ENCODE results near the gene CPNE9.

DNA sequence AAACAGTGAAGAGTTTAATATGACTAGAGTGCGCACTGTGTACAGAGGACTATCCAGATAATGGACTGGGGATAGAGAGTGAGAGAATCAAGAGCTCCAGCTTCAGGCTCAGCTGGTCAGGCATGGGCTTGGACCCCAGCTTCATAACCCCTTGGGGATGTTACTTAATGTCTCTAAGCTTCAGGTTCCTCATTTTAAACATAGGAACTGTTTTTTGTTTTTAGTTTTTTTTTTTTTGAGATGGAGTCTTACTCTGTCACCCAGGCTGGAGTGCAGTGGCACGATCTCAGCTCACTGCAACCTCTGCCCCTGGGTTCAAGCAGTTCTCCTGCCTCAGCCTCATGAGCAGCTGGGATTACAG is 18.0 kb downstream of the CPNE9 start:
- TF ChIP-seq, protein P1, sequence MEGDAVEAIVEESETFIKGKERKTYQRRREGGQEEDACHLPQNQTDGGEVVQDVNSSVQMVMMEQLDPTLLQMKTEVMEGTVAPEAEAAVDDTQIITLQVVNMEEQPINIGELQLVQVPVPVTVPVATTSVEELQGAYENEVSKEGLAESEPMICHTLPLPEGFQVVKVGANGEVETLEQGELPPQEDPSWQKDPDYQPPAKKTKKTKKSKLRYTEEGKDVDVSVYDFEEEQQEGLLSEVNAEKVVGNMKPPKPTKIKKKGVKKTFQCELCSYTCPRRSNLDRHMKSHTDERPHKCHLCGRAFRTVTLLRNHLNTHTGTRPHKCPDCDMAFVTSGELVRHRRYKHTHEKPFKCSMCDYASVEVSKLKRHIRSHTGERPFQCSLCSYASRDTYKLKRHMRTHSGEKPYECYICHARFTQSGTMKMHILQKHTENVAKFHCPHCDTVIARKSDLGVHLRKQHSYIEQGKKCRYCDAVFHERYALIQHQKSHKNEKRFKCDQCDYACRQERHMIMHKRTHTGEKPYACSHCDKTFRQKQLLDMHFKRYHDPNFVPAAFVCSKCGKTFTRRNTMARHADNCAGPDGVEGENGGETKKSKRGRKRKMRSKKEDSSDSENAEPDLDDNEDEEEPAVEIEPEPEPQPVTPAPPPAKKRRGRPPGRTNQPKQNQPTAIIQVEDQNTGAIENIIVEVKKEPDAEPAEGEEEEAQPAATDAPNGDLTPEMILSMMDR (conservative IDR thresholded peaks at IDR 0.05; ENCODE audit: low read depth in 2 of 2) = no peak
- TF ChIP-seq CREB1 (CRISPR knock-in tag; IDR thresholded peaks at IDR 0.05; ENCODE audit: low read depth) (no peak), JUNB (IDR thresholded peaks at IDR 0.05; ENCODE audit: unreplicated experiment) (no peak), POLR2AphosphoS5 (IDR thresholded peaks at IDR 0.05; ENCODE audit: low read depth) (no peak), EZH2 (IDR thresholded peaks at IDR 0.05; ENCODE audit: low read depth, unreplicated experiment) (no peak), STAT1 (IDR thresholded peaks at IDR 0.05; ENCODE audit: unreplicated experiment) (no peak), EZH2phosphoT487 (IDR thresholded peaks at IDR 0.05; ENCODE audit: unreplicated experiment) (no peak), ZNF331 (CRISPR knock-in tag; IDR thresholded peaks at IDR 0.05; ENCODE audit: low read depth) (no peak)
- TF ChIP-seq, protein P2, sequence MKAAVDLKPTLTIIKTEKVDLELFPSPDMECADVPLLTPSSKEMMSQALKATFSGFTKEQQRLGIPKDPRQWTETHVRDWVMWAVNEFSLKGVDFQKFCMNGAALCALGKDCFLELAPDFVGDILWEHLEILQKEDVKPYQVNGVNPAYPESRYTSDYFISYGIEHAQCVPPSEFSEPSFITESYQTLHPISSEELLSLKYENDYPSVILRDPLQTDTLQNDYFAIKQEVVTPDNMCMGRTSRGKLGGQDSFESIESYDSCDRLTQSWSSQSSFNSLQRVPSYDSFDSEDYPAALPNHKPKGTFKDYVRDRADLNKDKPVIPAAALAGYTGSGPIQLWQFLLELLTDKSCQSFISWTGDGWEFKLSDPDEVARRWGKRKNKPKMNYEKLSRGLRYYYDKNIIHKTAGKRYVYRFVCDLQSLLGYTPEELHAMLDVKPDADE (IDR thresholded peaks at IDR 0.05) = no peak
